ENCODE results near the gene GGCT. TPM values are rescaled to one million over a fixed set of nuclear protein-coding genes. Genes with fewer than 3 reads are reported as not detected.

Gene GGCT
- total RNA-seq, 3 donors from 2014 or later (not counting 1 experiment from before 2014, with no cell fraction given), result 8.7 to 10.8 (median 9.2) TPM

DNA sequence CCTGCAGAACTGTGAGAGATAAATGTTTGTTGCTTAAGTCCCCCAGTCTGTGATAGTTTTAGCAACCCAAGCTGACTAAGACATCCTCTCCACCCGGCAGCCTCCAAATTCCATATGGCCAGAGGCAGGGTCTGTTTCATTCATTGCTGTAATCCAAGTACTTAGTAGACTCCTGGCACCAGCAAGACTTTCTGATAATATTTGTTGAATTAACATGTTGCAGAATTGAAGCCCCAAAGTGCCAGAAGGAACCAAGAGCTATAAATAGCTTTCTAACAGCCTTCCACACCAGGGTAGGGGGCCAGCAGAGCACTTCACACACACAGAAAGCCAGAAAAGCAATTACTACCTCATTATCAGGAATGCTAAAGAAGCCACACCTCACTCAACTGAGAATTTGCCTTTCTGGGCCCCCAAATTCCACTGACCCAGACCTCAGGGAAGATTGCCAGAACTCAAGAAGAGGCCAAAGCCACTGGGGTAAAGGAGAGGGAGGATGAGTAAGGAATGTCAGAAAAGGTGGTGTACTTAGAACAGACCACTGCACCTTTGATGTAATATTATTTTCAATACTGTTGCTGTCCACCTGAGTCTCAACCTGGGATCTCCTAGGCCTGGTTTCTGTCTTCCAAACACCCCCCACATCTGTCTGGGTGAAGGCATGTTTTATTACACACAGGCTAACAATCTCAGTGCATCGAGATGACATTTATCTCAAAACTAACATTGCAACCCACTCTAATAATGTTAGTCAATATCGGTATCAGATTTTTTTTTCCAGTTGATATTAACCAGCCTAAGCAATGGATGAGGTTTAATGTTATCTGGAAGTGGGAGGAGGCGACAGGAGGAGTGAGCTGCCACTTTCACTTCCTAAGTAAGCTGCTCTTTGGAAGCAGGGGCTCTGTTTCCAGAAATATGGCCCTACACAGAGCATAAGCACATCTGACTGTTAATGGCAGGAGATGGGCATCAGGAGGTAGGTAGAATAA is 31.5 kb downstream of the GGCT start:
- WGBS (ENCODE audit: insufficient coverage), result 87% methylated on average over 2 of the region's 4 CpGs
- no peak for TF ChIP-seq CTCF (IDR thresholded peaks at IDR 0.05)
- DNase-seq (no peak), ATAC-seq (no peak)
- no peaks in the 10 kb centered on the region for H3K36me3 Mint-ChIP-seq
- Histone ChIP-seq H3K9me3 (ENCODE audit: control insufficient read depth, insufficient read depth, low read length) (peaks cover 4% of the 10 kb centered on the region), H3K4me3 (ENCODE audit: low read length) (no peak overlapping the region), H3K4me1 (ENCODE audit: control insufficient read depth, insufficient read depth, low read length) (peaks cover 41% of the 10 kb centered on the region), H3K27me3 (ENCODE audit: control insufficient read depth, insufficient read depth, low read length) (no peaks in the 10 kb centered on the region), H3K36me3 (ENCODE audit: control insufficient read depth, insufficient read depth, low read length) (no peaks in the 10 kb centered on the region), H3K27ac (ENCODE audit: low read length) (no peak overlapping the region)
- H3K4me1 Mint-ChIP-seq, result peaks cover 88 to 93% of the 10 kb centered on the region in 2 donors
- no peaks in the 10 kb centered on the region for H3K27me3 Mint-ChIP-seq (ENCODE audit: low read depth in 2 of 2)
- H3K4me3 Mint-ChIP-seq, result no peak overlapping the region
- no peaks in the 10 kb centered on the region for H3K9me3 Mint-ChIP-seq
- H3K27ac Mint-ChIP-seq, result peak overlapping the region; percentile 12 to 80
- intact Hi-C loops (cut with micrococcal nuclease), result no loop called here

- Mint-ChIP-seq H3K27ac (peak overlapping the region; percentile 12 to 80), H3K4me3 (peak overlapping the region; percentile 0), H3K9me3 (no peaks in the 10 kb centered on the region), H3K27me3 (ENCODE audit: low read depth in 2 of 2) (no peaks in the 10 kb centered on the region), H3K4me1 (peaks cover 85 to 89% of the 10 kb centered on the region in 2 donors), H3K36me3 (no peaks in the 10 kb centered on the region)
- DNase-seq (no peak), ATAC-seq (peak in 1 of 3 donors; percentile 37)
- intact Hi-C loops (cut with micrococcal nuclease), result no loop called here
- no peaks in the 10 kb centered on the region for H3K27me3 ChIP-seq (ENCODE audit: control insufficient read depth, insufficient read depth, low read length)
- H3K4me3 ChIP-seq (ENCODE audit: low read length), result no peak overlapping the region
- H3K36me3 ChIP-seq (ENCODE audit: control insufficient read depth, insufficient read depth, low read length), result no peaks in the 10 kb centered on the region
- TF ChIP-seq CTCF (IDR thresholded peaks at IDR 0.05), result no peak
- H3K27ac ChIP-seq (ENCODE audit: low read length), result no peak overlapping the region
- H3K9me3 ChIP-seq (ENCODE audit: control insufficient read depth, insufficient read depth, low read length), result peaks cover 4% of the 10 kb centered on the region
- WGBS (ENCODE audit: insufficient coverage), result 86% methylated on average over 2 of the region's 4 CpGs
- peaks cover 32% of the 10 kb centered on the region for H3K4me1 ChIP-seq (ENCODE audit: control insufficient read depth, insufficient read depth, low read length)
These were observed 32.4 kb downstream of the GGCT start for GRCh38 chr7:30472081-30472783.

GRCh38 chr7:30471205-30471604 is 33.4 kb downstream of the GGCT start:
- H3K9me3 ChIP-seq (ENCODE audit: control insufficient read depth, insufficient read depth, low read length), result peaks cover 4% of the 10 kb centered on the region
- no peaks in the 10 kb centered on the region for H3K36me3 Mint-ChIP-seq
- no peak overlapping the region for H3K27ac ChIP-seq (ENCODE audit: low read length)
- H3K27me3 ChIP-seq (ENCODE audit: control insufficient read depth, insufficient read depth, low read length), result no peaks in the 10 kb centered on the region
- intact Hi-C loops (cut with micrococcal nuclease), result no loop called here
- no peaks in the 10 kb centered on the region for H3K27me3 Mint-ChIP-seq (ENCODE audit: low read depth in 2 of 2)
- peaks cover 25% of the 10 kb centered on the region for H3K4me1 ChIP-seq (ENCODE audit: control insufficient read depth, insufficient read depth, low read length)
- H3K36me3 ChIP-seq (ENCODE audit: control insufficient read depth, insufficient read depth, low read length), result no peaks in the 10 kb centered on the region
- ATAC-seq, result peak; percentile 27 to 38 (median 33)
- no peaks in the 10 kb centered on the region for H3K9me3 Mint-ChIP-seq
- WGBS (ENCODE audit: insufficient coverage), result 44% methylated on average over 2 of the region's 2 CpGs
- H3K4me1 Mint-ChIP-seq, result peaks cover 81 to 83% of the 10 kb centered on the region in 2 donors
- DNase-seq, result no peak
- peak overlapping the region; percentile 19 for H3K4me3 Mint-ChIP-seq
- no peak overlapping the region for H3K4me3 ChIP-seq (ENCODE audit: low read length)
- TF ChIP-seq CTCF (IDR thresholded peaks at IDR 0.05), result no peak
- peak overlapping the region; percentile 12 to 80 for H3K27ac Mint-ChIP-seq

All from natural killer cell (primary cell).